Fibroblast of lung (primary cell): ENCODE measurements around the gene CAMTA1. TPM values are rescaled to one million over a fixed set of nuclear protein-coding genes. Genes with fewer than 3 reads are reported as not detected.
A peak's percentile ranks its signal among the peaks of the same experiment; 100 is the strongest.

Experiments
- DNase-seq, 2 donors: peaks; one replicate each; pipeline versions ENCODE4 v3.0.0 to v3.0.0-alpha.2; 2010; ENCODE audit warnings: low read depth in 2 of 2
- H2AFZ ChIP-seq: 2 replicates; pipeline ENCODE4 v1.5.1; 2012; ENCODE audit warnings: low read length, control low read depth, inconsistent platforms
- H3K27ac ChIP-seq: 2 replicates; pipeline ENCODE4 v1.5.1; 2011; ENCODE audit warnings: low read length, control low read depth; ENCODE audit not compliant: insufficient read depth
- H3K27me3 ChIP-seq: 2 replicates; pipeline ENCODE4 v1.5.1; 2011; ENCODE audit warnings: mild to moderate bottlenecking, low read length; ENCODE audit not compliant: control insufficient read depth, insufficient read depth
- H3K36me3 ChIP-seq: 2 replicates; pipeline ENCODE4 v1.5.1; 2011; ENCODE audit warnings: low read length; ENCODE audit not compliant: control insufficient read depth, insufficient read depth
- H3K4me1 ChIP-seq: 2 replicates; pipeline ENCODE4 v1.5.1; 2011; ENCODE audit warnings: low read length; ENCODE audit not compliant: control insufficient read depth, insufficient read depth; ENCODE audit errors: extremely low read depth
- H3K4me2 ChIP-seq: 2 replicates; pipeline ENCODE4 v1.5.1; 2011; ENCODE audit warnings: low read length, control low read depth; ENCODE audit not compliant: insufficient read depth; ENCODE audit errors: extremely low read depth
- H3K4me3 ChIP-seq, 4 experiments: fragments of 200-600 bp in 1 of 4; sonication (generic) in 1 of 4; replicated peaks in 1 of 4; 2 replicates each; pipeline ENCODE4 v1.5.1; 2011 to 2016; ENCODE audit warnings: low read length in 4 of 4, low read depth in 3 of 4, mild to moderate bottlenecking in 3 of 4, control low read depth in 2 of 4, inconsistent platforms in 1 of 4, mixed read lengths in 1 of 4; ENCODE audit not compliant: insufficient read depth in 1 of 4; ENCODE audit errors: control extremely low read depth in 1 of 4
- H3K79me2 ChIP-seq: 2 replicates; pipeline ENCODE4 v1.5.1; 2012; ENCODE audit warnings: mild to moderate bottlenecking, low read length, inconsistent platforms; ENCODE audit not compliant: control insufficient read depth, insufficient read depth
- H3K9ac ChIP-seq: 2 replicates; pipeline ENCODE4 v1.5.1; 2011; ENCODE audit warnings: mild to moderate bottlenecking, low read length, control low read depth; ENCODE audit not compliant: insufficient read depth
- H3K9me3 ChIP-seq: 2 replicates; pipeline ENCODE4 v1.5.1; 2012; ENCODE audit warnings: low read depth, low read length; ENCODE audit not compliant: control insufficient read depth, insufficient read depth
- H4K20me1 ChIP-seq: 2 replicates; pipeline ENCODE4 v1.5.1; 2011; ENCODE audit warnings: low read length; ENCODE audit not compliant: control insufficient read depth, insufficient read depth; ENCODE audit errors: extremely low read depth
- CTCF ChIP-seq, 2 donors: IDR thresholded peaks in 1 of 2; conservative IDR thresholded peaks in 1 of 2; 1 replicate in 1 of 2; 2 replicates in 1 of 2; pipeline ENCODE4 v1.5.1; 2011 to 2012; ENCODE audit warnings: low read length in 2 of 2, control low read depth in 1 of 2, inconsistent platforms in 1 of 2, low read depth in 1 of 2, mild to moderate bottlenecking in 1 of 2
- EZH2 ChIP-seq: IDR thresholded peaks from 2 replicates; pipeline ENCODE4 v1.5.1; 2012; ENCODE audit warnings: low read length, control low read depth, mild to moderate bottlenecking; ENCODE audit errors: missing control alignments
- polyA plus RNA-seq, 2 donors: library from polyadenylated mRNA; depleted of rRNA in 1 of 2; stranded (reverse) in 1 of 2; unstranded in 1 of 2; fragments of >200 nt; gene quantifications; 2 replicates each; pipeline ENCODE4 v1.2.1, GENCODE V29; 2011 to 2012; ENCODE audit warnings: missing spikeins in 1 of 2
- total RNA-seq: library from RNA; depleted of rRNA; stranded (reverse); fragments of >200 nt; gene quantifications from 2 replicates; pipeline ENCODE4 v1.2.1, GENCODE V29; 2014

CAMTA1 gene
- total and polyA plus RNA-seq, 2 donors (not counting 1 experiment from before 2014, with no cell fraction given), result 47.6 to 86.0 TPM

- no peak overlapping the region for H2AFZ ChIP-seq
- H3K4me3 ChIP-seq, result peak overlapping the region; percentile 83 to 96 (median 85)
- H3K79me2 ChIP-seq, result peaks cover 34% of the 10 kb centered on the region
- peak overlapping the region; percentile 89 for H3K9ac ChIP-seq
- H4K20me1 ChIP-seq, result no peaks in the 10 kb centered on the region
- H3K9me3 ChIP-seq, result no peaks in the 10 kb centered on the region
- H3K4me1 ChIP-seq, result no peaks in the 10 kb centered on the region
- H3K4me2 ChIP-seq, result peak overlapping the region; percentile 87
- TF ChIP-seq CTCF (conservative IDR thresholded peaks at IDR 0.05 in 1 of 2, IDR thresholded peaks at IDR 0.05 in 1 of 2; ENCODE audit: low read depth in 1 of 2, low read length in 2 of 2) (no peak), EZH2 (no peak)
- H3K27ac ChIP-seq, result peak overlapping the region; percentile 78
- no peaks in the 10 kb centered on the region for H3K27me3 ChIP-seq
- H3K36me3 ChIP-seq, result no peaks in the 10 kb centered on the region
- no peak for DNase-seq
Measured at GRCh38 chr1:7771823-7772299, 986.6 kb downstream of the CAMTA1 start.

GRCh38 chr1:7777591-7777990 is 992.3 kb downstream of the CAMTA1 start:
- Histone ChIP-seq H3K4me3 (no peak overlapping the region), H3K4me2 (no peak overlapping the region), H3K36me3 (peaks cover 13% of the 10 kb centered on the region), H3K9me3 (no peaks in the 10 kb centered on the region), H3K4me1 (peaks cover 2% of the 10 kb centered on the region), H3K27me3 (no peaks in the 10 kb centered on the region), H4K20me1 (no peaks in the 10 kb centered on the region), H3K9ac (no peak overlapping the region), H3K79me2 (peaks cover 24% of the 10 kb centered on the region), H2AFZ (no peak overlapping the region), H3K27ac (no peak overlapping the region)
- DNase-seq, result peak in 1 of 2 donors; percentile 10
- TF ChIP-seq EZH2 (no peak), CTCF (conservative IDR thresholded peaks at IDR 0.05 in 1 of 2, IDR thresholded peaks at IDR 0.05 in 1 of 2; ENCODE audit: low read depth in 1 of 2, low read length in 2 of 2) (no peak)

GRCh38 chr1:7778133-7778628 is 992.9 kb downstream of the CAMTA1 start:
- Histone ChIP-seq H3K4me2 (no peak overlapping the region), H3K27me3 (no peaks in the 10 kb centered on the region), H4K20me1 (no peaks in the 10 kb centered on the region), H3K36me3 (peaks cover 13% of the 10 kb centered on the region), H3K4me3 (no peak overlapping the region), H3K9ac (no peak overlapping the region), H3K9me3 (no peaks in the 10 kb centered on the region), H2AFZ (no peak overlapping the region), H3K27ac (no peak overlapping the region), H3K79me2 (peaks cover 18% of the 10 kb centered on the region), H3K4me1 (peaks cover 2% of the 10 kb centered on the region)
- no peak for TF ChIP-seq EZH2
- no peak for DNase-seq
